AG04449 (cell line): ENCODE data around the gene HAUS5.

Source experiments
- CTCF ChIA-PET: fragments of 350-600 bp; formaldehyde crosslinking; extraction: SDS; loops from one replicate; lab custom pipeline; 2021; ENCODE audit warnings: antibody characterized with exemption; lab: Yijun Ruan, JAX
- POLR2A ChIA-PET: fragments of 400-600, 350-600 bp; formaldehyde crosslinking; extraction: SDS; loops from one replicate; lab custom pipeline; 2020; ENCODE audit warnings: antibody characterized with exemption, inconsistent platforms; lab: Yijun Ruan, JAX
- DNase-seq: peaks from one replicate; pipeline ENCODE4 v3.0.0-alpha.2; 2010; ENCODE audit warnings: low read depth, low spot score
- H3K4me3 ChIP-seq: 2 replicates; pipeline ENCODE4 v1.5.1; 2011; ENCODE audit warnings: low read depth, mild to moderate bottlenecking, control low read depth, low read length
- TF ChIP-seq, protein P1 (sequence below): IDR thresholded peaks from one replicate; pipeline ENCODE4 v1.5.1; 2011; ENCODE audit warnings: mild to moderate bottlenecking, moderate library complexity, low read length, control low read depth, inconsistent platforms; ENCODE audit not compliant: insufficient read depth; ENCODE audit errors: missing control alignments

The HAUS5 gene

DNA sequence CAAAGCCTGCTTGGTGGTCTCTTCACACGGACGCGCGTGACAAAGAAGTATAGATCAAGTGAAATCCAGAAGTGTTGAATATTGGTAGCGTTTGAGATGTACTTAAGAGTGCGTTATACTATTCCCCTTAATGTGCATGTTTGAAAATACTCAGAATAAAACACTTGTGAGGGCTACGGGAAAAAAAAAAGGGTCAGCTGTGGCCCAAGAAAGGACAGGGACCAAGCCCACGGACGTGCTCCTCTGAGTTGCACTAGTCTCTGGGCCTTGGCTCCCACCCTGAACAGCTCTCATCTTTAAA lies 15.7 kb downstream of the HAUS5 start:
- H3K4me3 ChIP-seq: peak overlapping the region; percentile 57
- DNase-seq: no peak
- TF ChIP-seq, protein P1, sequence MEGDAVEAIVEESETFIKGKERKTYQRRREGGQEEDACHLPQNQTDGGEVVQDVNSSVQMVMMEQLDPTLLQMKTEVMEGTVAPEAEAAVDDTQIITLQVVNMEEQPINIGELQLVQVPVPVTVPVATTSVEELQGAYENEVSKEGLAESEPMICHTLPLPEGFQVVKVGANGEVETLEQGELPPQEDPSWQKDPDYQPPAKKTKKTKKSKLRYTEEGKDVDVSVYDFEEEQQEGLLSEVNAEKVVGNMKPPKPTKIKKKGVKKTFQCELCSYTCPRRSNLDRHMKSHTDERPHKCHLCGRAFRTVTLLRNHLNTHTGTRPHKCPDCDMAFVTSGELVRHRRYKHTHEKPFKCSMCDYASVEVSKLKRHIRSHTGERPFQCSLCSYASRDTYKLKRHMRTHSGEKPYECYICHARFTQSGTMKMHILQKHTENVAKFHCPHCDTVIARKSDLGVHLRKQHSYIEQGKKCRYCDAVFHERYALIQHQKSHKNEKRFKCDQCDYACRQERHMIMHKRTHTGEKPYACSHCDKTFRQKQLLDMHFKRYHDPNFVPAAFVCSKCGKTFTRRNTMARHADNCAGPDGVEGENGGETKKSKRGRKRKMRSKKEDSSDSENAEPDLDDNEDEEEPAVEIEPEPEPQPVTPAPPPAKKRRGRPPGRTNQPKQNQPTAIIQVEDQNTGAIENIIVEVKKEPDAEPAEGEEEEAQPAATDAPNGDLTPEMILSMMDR: no peak
- POLR2A ChIA-PET: no interaction called here
- CTCF ChIA-PET: no interaction called here

GRCh38 chr19:35628565-35629331 lies 16.2 kb downstream of the HAUS5 start, which contains the start of gene RBM42:
Gene RBM42 (plus strand): TSS chr19:35629036. CDS start chr19:35629154, 118 bp downstream.
- ChIA-PET POLR2A (no interaction called here), CTCF (no interaction called here)
- TF ChIP-seq, protein P1: no peak
- DNase-seq: peak; percentile 94
- H3K4me3 ChIP-seq: peak within 1 kb of the TSS; percentile 98

DNA sequence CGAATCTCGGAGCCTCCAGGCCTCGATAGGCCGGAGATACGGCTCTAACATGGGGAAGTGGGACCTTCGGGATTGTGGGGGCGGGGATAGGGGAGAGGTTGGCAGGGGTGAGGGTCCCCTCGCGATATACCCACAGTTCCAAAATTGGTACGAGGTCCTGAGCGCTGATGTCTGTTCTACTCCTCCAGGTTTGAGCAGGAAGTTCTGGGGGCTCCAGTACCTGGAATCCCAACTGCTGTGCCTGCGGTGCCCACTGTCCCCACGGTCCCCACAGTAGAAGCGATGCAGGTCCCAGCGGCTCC lies 16.7 kb downstream of the HAUS5 start:
- ChIA-PET POLR2A (no interaction called here), CTCF (no interaction called here)
- TF ChIP-seq, protein P1: no peak
- peak overlapping the region; percentile 98 for H3K4me3 ChIP-seq
- DNase-seq: no peak

- TF ChIP-seq, protein P1: no peak
- ChIA-PET CTCF (no interaction called here), POLR2A (no interaction called here)
- no peak for DNase-seq
- no peak overlapping the region for H3K4me3 ChIP-seq
Measured at GRCh38 chr19:35633727-35634440, 21.3 kb downstream of the HAUS5 start.

GRCh38 chr19:35636651-35637050 lies 24.1 kb downstream of the HAUS5 start:
- no peak overlapping the region for H3K4me3 ChIP-seq
- ChIA-PET POLR2A (interaction anchor here (0.8 kb wide), 1 partner anchor 12 kb away, joined by 3 read pairs; no protein-coding TSS in a partner anchor), CTCF (no interaction called here)
- TF ChIP-seq, protein P1: no peak
- DNase-seq: no peak

- POLR2A ChIA-PET: no interaction called here
- CTCF ChIA-PET: interaction anchor here (1.0 kb wide), 1 partner anchor 89 kb away, joined by 3 read pairs; no protein-coding TSS in a partner anchor
- TF ChIP-seq, protein P1: no peak
- no peak overlapping the region for H3K4me3 ChIP-seq
- no peak for DNase-seq
Measured at GRCh38 chr19:35637165-35637564, 24.6 kb downstream of the HAUS5 start.
